AG10803 (cell line): Measurements from ENCODE around the gene LCE5A.
A peak's percentile ranks its signal among the peaks of the same experiment; 100 is the strongest.
"Not testable (repeated sequence)": the region's sequence is repeated elsewhere in the genome, so short reads cannot be mapped to it uniquely, and the experiment has no call there.

ENCODE experiments used
- DNase-seq: peaks from one replicate; pipeline ENCODE4 v3.0.0; 2010; ENCODE audit warnings: low read depth
- H3K4me3 ChIP-seq: 2 replicates; pipeline ENCODE4 v1.5.1; 2011; ENCODE audit warnings: mild to moderate bottlenecking, low read length, control low read depth
- CTCF ChIP-seq: conservative IDR thresholded peaks from 2 replicates; pipeline ENCODE4 v1.5.1; 2011; ENCODE audit warnings: mild to moderate bottlenecking, low read length, control low read depth, inconsistent platforms

LCE5A gene

GRCh38 chr1:152533327-152533938 is 22.8 kb downstream of the LCE5A start:
- H3K4me3 ChIP-seq = no peak overlapping the region
- DNase-seq = peak; percentile 43
- peak; percentile 85 for TF ChIP-seq CTCF

GRCh38 chr1:152535774-152536173 is 25.2 kb downstream of the LCE5A start:
- H3K4me3 ChIP-seq = no peak overlapping the region
- DNase-seq = no peak
- TF ChIP-seq CTCF = no peak

GRCh38 chr1:152537496-152537895 is 26.9 kb downstream of the LCE5A start:
- no peak for TF ChIP-seq CTCF
- no peak overlapping the region for H3K4me3 ChIP-seq
- no peak for DNase-seq

GRCh38 chr1:152539901-152540300 is 29.3 kb downstream of the LCE5A start:
- H3K4me3 ChIP-seq = no peak overlapping the region
- no peak for DNase-seq
- TF ChIP-seq CTCF = no peak

- no peak overlapping the region for H3K4me3 ChIP-seq
- TF ChIP-seq CTCF = peak; percentile 18; the same call in 1 of the 2 replicates
- no peak for DNase-seq
These were observed 33.2 kb downstream of the LCE5A start for GRCh38 chr1:152543820-152544219.

DNA sequence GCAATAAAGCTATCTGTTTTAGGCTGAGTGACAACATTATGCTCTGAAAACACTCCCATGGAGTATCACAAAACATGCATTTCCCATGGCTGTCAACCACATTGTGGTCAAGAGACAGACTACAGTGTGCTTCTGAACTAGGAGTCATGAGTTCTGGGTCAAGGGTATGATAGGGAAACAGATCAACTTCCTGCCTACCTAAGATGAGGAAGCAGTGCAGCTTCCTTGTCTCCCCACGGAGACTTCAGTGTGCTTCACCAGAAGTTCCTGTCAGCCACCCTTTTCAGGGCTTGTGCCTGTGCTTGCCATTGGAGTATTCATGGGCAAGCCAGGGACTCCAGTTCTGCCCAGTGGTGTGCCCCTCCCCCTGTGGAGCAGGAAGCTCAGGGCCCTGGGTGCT is 36.1 kb downstream of the LCE5A start:
- no peak for DNase-seq
- TF ChIP-seq CTCF = no peak
- H3K4me3 ChIP-seq = no peak overlapping the region

GRCh38 chr1:152548358-152548757 is 37.8 kb downstream of the LCE5A start:
- not testable (repeated sequence) for H3K4me3 ChIP-seq, DNase-seq
